GM19025 (cell line): ENCODE results near the gene BEND6.

Experiments
- ATAC-seq: cut with Tn5 transposase; IDR thresholded peaks from one replicate; pipeline ENCODE4 v1.9.1; 2021; ENCODE audit warnings: mild to moderate bottlenecking, low read depth, moderate library complexity; ENCODE audit not compliant: unreplicated experiment

BEND6 gene, protein sequence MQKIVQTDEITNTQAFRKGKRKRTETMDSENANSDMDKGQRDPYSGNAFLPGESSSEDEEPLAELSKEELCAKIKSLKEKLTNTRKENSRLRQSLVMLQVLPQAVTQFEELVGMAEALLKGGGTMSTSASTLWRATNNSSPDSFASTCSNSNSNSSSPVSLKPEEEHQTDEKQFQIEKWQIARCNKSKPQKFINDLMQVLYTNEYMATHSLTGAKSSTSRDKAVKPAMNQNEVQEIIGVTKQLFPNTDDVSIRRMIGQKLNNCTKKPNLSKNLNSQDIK

DNA sequence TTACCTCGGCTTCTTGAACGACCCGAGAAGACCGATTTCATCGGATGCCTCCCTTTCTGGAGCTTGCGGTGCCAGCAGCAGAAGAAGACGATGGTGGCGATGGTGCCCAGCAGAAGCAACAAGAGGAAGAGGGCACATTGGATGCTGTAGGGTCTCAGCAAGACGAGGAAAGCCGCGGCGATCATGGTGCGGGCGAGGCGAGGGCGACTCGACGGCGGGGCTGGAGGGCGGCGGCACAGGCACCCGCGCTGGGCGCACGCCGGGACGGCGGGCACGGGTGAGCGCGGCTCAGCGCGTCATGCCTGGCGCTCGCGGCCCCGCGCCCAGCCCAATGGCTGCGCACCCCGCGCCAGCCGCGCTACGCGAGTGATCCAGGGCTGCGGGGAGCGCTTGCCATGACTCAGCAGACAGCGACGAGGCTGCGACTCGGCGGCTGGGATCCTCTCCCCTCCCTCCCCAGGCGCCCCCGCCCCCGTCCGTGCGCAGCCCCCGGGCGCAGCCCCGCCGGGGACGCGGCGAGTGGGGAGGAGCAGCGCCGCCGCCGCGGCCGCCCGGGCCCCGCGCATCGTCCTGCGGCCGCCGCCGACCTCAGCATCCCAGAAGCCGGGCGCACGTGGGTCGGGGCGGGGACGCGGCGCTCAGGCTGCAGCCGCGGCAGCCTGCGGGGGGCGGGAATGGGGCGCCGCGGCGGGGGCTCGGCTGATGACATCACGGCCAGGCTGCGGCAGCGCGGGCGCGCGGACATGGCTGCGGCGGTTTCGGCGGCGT is at the start of gene BEND6:
Gene BEND6 (plus strand): TSS at position 705 of the 768 bp plus-strand sequence. CDS start 26,704 bp downstream, outside the sequence.
- peak; percentile 36 for ATAC-seq

DNA sequence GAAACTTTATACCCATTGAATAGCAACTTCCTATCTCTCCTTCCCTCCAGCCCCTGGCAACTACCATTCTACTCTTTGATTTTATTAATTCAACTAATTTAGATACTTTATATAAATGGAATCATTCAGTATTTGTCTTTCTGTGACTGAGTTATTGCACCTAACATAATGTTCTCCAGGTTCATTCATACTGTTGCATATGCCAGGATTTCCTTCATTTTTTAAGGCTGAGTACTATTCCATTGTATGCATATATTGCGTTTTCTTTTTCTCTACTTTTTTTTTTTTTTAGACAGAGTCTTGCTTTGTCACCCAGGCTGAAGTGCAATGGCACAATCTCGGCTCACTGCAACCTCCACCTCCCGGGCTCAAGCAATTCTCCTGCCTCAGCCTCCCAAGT is 49.5 kb upstream of the BEND6 start:
- ATAC-seq = no peak

DNA sequence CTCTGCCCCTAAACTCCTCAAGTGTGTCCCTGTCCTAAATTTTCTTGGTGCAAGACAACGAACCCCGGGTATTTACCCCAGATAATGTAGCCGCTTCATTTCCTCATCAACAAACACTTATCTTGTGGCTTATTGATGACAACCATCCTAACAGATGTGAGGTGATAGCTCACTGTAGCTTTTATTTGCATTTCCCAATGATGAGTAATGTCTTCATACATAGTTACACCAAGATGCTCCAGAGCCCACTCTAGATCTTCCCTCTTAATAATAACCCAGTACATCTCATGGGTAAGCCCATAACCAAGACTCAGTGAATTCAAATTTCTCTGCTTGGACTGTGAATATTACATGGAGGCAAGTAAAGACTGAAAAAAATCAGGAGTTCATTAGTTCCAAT is 48.2 kb upstream of the BEND6 start:
- ATAC-seq = no peak

DNA sequence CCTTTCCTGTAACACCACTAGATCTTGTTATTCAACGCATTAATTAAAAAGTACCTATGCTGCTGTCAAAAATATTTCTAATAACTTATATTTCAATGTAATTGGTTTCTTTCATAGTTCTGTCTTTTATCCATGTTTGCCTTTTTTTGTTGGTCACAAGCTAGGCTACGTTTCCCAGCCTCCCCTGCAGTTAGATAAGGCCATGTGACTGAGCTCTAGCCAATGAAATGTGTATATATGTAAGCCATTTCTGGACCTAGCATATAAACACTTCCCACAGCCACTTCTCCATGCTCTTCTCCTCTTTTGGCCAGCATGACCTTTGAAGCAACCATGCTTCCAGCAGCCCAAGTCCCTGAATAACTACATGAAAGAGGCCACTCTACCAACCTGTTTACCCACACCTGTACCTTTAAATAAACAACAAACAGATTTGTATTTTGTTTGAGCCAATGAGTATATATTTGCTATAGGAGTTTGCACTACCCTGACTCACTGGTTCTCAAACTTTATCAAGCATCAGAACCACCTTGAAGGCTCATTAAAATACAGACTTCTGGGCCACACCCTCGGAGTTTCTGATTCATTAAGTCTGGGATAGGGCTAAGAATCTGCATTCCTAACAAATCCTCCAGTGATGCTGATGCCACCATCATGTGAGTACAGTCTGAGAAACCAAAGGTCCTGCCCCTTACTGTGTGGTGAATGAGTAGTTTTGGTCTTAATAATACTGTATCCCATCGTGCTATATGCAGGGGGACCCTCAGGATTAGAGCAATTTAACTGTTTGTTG is 45.6 kb upstream of the BEND6 start:
- no peak for ATAC-seq

DNA sequence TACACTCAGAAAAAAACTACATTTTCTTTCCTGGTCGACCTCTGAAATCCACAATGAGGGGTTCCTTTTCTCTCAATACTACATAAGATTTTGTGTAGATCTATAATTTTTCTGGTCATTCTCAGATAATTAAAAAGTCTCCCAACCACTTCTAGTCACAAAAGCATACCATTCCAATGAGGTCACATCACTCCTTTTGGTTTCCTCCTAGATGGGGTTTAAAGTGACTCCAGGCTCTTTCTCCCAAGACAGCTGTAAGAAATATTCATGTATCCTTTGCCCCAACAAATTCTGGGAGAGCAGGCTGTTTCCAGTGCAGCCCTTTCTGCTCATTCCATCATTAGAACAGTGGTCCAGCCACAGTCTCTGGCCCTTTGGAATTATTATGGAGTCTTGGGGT is 43.1 kb upstream of the BEND6 start:
- ATAC-seq = no peak

DNA sequence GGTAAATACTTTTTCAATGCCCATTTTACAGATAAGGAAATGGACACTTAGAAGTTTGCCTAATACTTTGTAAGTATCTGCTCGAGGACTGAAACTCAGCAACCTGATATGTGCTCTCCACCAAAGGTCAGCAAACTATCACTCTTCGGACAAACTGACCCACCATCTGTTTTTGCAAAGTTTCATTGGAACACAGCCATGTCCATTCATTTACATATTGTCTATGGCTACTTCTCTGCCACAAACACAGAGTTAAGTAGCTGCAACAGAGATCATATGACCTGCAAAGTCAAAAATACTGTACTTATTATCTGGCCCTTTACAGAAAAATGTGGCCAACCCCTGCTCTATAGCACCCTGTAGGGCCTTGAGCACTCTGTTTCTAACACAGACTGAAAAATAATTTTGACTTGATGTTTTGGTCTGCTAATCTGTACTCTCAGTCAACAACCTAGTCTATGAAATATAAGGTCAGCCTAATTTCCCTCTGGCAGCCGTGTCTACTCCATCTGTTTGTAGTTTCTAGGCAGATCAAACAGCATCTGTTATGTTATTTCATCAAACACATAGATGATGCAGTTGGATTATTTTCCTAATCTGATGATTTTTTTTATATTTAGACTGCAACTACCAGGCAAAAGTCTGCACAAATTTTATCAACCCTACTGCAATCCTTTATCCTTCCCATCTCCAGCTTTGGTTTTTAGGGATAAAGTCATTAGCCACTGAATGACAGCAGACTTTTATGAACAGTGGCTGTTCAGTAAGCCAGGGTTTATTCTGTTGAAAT is 41.4 kb upstream of the BEND6 start:
- no peak for ATAC-seq

DNA sequence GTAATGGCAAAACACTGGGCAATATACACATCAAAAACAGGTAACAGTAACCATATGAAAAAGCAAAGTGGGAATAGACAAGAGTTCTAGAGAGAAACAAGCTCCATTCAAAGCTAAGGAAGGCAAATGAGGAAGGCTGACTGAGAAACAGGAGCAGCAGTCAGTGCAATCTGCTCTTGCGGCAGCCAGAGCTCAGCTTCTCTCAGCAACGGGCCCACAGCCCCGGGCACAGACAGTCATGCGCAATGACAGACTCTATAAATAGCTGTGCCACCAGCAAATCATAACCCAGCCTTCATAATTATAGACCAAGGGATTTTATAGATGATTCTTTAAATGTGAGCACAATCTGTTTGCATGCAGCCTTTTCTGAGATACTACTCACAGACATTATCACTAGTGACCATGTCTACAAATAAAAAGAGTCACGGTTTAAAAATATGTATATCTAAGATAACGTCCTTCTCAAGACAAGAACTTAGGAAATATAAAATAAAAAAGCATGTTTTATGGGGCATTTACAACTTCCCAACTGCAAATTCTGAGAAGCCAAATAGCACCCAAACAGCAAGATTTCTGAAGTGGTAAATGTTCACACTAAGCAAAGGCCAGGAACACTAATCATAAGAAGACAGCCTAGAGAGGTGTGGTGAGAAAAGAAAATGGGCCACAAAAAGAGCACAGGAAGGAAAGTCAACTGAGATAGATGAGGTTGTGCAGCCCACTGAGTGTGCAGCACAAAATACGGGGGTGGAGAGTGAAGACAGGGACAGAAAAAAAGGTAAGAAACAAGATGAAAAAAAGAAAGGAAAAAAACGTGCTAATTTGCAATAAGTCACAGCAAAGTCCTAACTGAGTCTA is 39.9 kb upstream of the BEND6 start:
- ATAC-seq = peak; percentile 65

DNA sequence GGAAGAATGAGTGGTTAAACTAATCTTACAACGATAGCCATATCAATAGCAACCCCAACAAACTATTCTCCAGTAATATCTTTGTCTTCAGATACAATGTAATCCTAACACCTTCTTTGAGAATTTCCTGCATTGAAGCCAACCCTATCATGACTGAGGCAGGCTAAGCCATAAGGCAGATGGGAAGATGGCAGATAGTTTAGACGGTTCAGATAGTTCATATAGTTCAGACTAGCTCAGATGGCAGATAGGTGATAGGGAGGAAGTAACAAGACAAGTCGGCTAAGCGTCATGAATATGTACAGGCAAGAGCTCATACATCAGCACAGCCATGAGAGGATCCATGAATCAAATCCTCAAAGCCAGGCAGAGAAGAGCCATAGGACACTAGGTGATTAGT is 39.1 kb upstream of the BEND6 start:
- ATAC-seq = no peak

DNA sequence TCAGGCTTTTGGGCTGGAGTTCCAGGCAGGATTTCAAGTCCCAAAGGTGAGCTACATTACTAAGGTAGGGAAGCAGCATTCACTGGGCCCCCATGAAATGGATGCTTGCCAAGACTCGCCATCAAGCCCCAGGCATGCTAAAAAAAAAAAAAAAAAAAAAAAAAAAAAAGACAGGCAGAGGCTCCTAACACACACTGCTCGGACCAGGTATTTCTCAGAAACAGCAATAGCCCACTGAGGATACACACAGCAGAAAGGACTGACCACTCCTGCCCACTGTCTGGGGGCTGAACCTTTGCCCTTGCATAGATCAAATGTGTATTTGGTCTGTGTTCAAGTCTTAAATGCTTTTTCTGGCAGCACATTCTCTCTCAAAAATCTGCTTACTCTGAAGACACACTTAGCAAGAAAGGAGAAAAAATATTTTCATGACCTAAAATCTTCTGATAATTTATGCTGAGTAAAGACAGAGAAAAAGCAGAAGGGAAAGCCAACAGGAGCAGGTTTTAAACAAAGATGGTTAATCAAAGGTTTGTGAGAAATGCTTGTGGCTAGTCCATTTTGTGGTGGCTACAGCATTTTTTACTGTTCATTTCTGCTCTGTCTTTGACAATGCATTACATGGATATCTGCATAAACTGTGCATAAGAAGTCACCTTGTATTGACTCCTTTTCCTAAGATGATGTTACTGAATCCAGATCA is 37.9 kb upstream of the BEND6 start:
- ATAC-seq = no peak

DNA sequence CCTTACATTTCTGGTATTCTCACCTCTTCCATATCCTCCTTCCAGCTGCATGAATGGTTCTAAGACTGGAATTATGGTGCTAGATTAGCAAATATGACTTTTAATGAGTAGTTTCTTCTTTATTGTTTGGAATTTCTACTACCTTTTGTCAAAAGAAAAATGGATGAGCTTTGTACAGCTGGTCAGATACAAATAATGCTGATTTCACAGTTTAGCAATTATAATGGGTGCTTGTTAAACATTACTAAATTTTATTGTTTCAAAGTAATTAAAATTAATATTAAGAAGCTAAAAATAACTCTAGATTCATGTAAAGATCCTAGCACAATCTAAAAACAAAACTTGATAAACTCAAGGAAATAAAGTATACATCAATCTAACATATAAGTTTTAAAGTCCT is 32.3 kb upstream of the BEND6 start:
- no peak for ATAC-seq

DNA sequence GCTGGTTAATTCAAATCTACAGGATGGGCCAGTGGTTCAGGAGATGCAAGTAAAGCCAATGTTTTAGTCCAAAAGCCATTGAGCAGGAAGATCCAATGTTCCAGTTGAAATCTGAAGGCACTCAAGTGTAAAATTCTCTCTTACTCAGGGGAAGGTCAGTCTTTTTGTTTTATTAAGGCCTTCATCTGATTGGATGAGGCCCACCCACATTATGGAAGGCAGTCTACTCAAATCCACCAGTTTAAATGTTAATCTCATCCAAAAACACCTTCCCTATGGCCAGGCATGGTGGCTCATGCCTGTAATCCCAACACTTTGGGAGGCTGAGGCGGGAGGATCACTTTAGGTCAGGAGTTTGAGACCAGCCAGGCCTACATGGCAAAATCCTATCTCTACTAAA is 31.3 kb upstream of the BEND6 start:
- no peak for ATAC-seq

DNA sequence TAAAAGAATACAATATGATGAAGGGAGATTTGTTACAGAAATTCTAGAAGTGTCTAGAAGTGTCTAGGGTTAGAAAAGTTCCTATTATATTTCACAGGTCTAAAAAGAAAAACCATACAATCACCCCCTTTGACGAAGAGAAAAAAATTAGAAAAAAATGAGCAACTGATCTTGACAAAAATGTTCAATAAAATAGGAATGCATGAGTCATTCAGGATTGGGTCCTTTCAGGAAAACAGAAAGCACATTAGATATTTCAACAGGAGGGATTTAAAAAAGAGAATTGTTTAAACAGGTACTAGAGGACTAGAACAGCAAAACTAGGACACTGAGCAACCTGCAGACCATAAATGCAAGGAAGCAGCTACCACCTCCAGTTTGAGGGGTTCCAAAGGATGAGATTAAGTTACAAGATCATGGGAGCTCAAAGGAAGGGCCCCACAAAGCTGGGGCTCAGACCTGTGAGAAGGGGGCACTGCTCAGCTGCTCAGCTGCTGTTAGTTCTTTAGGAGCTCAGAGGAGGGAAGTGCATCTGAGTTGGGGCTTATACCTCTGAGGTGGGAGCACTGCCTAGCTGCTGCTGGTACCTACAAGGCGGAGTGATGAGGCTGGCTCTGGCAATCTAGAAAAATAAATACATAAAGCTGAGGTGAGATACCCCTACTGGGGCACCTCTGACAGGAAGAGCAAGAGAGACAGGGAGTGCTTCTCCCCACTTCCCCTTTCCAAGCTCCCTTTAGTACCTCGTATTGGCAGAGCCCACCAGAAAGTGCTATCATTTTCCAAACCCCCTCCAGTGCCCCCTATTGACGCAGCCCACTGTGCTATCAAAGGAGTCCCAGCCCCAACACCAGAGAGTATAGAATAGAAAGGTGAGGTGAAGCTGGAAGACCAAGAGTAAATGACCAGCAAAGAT is 27.1 kb upstream of the BEND6 start:
- no peak for ATAC-seq

DNA sequence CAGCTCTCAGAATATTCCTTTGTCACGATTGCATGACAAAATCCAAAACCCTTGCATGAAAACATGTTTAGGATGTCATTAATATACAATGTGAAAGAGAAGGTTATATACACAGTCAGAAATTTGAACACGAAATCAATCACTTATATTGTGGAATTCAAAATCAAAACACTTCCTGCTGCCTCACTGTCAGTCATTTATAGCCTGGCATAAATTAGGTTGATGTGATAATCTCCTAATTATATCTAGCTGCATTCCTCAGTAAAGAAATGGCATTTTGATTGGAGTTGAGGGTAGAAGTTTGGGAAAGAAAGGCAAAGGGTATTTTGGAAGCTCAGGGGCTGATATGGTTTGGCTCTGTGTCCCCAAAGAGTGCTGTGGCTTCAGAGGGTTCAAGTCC is 24.1 kb upstream of the BEND6 start:
- ATAC-seq = no peak

DNA sequence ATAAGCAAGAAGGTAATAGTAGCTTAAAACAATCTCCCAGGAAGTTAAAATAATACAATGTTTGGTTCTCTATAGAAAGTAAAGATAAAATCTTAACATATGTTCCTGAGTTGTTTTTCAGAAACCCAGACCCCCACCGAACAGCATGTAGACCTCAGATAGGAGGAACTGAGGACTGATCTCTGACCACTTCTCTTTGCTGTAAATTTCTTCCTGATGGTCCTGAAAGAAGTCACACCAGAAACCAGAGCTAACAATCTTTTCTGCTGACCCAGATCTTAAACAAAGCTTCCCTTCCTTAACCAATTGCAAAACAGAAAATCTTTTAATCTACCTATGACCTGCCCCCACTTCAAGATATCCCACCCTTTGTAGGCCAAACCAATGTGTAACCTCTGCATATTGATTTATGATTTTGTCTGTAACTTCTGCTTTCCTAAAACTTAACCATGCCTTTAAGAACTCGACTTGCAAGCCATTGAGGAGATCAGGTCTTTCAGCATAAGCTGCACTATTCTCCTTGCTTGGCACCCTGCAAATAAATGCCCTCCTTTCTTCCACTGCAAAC is 21.9 kb upstream of the BEND6 start:
- ATAC-seq = no peak

DNA sequence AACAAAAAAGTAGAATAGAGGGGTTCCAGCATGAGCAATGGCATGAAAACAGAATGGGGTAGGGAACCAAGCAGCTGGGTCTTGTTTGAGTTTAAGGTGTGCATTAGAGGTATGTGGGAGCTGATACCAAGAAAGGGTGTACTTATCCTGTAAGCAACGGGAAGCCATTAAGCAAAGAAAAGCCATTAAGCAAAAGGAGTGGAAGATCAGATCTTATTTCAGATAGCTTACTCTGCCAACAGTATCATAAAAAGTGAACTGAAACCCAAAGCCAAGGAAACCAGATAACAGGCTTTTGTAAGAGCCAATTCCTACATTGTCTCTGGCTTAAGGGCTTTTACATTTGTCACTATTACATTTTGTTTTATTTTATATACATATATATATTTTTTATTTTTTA is 21.3 kb upstream of the BEND6 start:
- no peak for ATAC-seq

DNA sequence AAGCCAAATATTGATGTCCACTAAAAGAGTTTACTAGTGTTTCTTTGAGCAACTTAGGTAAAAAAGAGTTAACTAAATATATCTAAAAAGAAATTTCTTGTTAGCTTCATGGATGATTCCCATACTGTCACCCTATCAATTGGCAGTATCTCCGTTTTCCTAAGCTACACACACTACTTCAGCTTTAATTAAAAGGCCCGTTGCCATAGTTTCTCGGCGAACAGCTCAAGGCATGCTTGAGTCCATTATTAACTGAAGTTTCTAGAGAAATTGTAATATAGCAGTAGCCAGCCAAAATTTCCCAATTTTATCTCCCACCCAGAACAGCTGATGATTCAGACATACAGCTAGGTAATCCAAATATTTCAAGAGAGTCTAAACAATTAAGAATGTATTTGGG is 20.0 kb upstream of the BEND6 start:
- ATAC-seq = no peak

DNA sequence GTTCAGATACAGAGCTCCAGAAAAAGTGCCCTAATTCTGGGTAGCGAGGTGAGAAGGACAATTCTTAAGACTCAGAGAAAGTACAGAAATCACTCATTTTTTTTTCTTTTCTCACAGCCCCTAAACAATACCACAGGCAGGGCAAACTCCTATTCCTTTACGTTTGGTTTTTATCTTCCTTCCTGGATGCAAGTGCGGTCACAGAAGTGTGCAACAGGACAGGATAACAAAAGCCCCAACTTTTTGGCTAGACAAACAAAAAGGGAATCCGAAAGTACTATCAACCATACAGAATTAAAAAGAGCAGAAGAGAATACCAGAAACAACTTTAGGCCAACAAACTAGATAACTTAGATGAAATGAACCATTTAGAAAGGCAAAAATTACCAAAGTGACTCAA is 18.4 kb upstream of the BEND6 start:
- no peak for ATAC-seq
